Calu3 (cell line): Measurements from ENCODE around the gene PPP1R12B. TPM values are rescaled to one million over a fixed set of nuclear protein-coding genes. Genes with fewer than 3 reads are reported as not detected.

Source experiments
- BruUV-seq: library from RNA; stranded (reverse); fragments of 400-500 nt; replicated peaks from 2 replicates; lab custom pipeline; 2021; lab: Mats Ljungman, UMichigan
- CTCF ChIA-PET: fragments of 300-600 bp; sonication (Branson Sonifier 250); formaldehyde crosslinking; loops from one replicate; lab custom pipeline; 2022; ENCODE audit warnings: antibody characterized with exemption; lab: Charles Lee
- DNase-seq: peaks from one replicate; pipeline ENCODE4 v3.0.0; 2022
- H3K27ac Mint-ChIP-seq: one replicate; pipeline ENCODE4 v1.8.0; 2022; ENCODE audit warnings: mixed read lengths; ENCODE audit not compliant: unreplicated experiment
- H3K27me3 Mint-ChIP-seq: one replicate; pipeline ENCODE4 v1.8.0; 2022; ENCODE audit warnings: mixed read lengths; ENCODE audit not compliant: unreplicated experiment
- H3K36me3 Mint-ChIP-seq: one replicate; pipeline ENCODE4 v1.8.0; 2022; ENCODE audit warnings: mild to moderate bottlenecking, moderate library complexity, mixed read lengths; ENCODE audit not compliant: insufficient read depth, unreplicated experiment
- H3K4me1 Mint-ChIP-seq: one replicate; pipeline ENCODE4 v1.8.0; 2022; ENCODE audit warnings: mild to moderate bottlenecking, low read depth, mixed read lengths; ENCODE audit not compliant: unreplicated experiment
- H3K4me3 Mint-ChIP-seq: one replicate; pipeline ENCODE4 v1.8.0; 2022; ENCODE audit warnings: mild to moderate bottlenecking, low read depth, moderate library complexity, mixed read lengths; ENCODE audit not compliant: unreplicated experiment
- H3K9me3 Mint-ChIP-seq: one replicate; pipeline ENCODE4 v1.8.0; 2022; ENCODE audit warnings: low read depth, mixed read lengths; ENCODE audit not compliant: unreplicated experiment
- intact Hi-C: fragments of 100-400 bp; cut with micrococcal nuclease; formaldehyde crosslinking; loops from one replicate; pipeline ENCODE4 v1.10.0; 2022; ENCODE audit not compliant: unreplicated experiment
- total RNA-seq: library from RNA; stranded (reverse); gene quantifications from 2 replicates; pipeline ENCODE4 v1.2.3, GENCODE V29; 2022
- TF ChIP-seq, protein P1 (sequence below): fragments of 200-600 bp; IDR thresholded peaks from one replicate; pipeline ENCODE4 v1.8.0; 2022; ENCODE audit warnings: antibody characterized with exemption; ENCODE audit not compliant: unreplicated experiment

The PPP1R12B gene
- total RNA-seq, 1 experiment from 2014 or later = 31.8 TPM

DNA sequence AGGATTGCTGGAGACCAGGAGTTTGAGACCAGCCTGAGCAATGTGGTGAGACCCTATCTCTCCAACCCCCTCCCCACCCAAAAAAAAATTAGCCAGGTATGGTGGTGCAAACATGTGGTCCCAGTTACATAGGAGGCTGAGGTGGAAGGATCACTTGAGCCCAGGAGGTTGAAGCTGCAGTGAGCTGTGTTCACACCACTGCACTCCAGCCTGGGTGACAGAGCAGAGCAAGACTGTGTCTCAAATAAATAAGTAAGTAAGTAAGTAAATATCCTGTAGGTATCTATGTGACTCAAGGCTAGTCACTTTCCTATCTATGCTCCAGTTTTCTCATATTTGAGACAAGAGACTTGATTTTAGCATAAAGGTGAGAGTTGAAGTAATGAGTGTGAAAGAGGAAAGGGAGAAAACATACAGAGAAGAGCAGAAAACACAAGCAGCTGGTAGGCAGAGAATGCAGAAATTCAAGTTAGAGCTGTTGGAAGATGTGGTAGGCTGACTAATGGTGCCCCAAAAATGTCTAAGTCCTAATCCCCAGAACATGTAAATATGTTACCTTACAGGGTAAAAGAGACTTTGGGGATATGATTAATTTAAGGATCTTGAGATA, 7.5 kb downstream of the PPP1R12B start:
- CTCF ChIA-PET = interaction anchor here (0.5 to 0.7 kb wide), 2 partner anchors 12 to 294 kb away, joined by 4 to 5 read pairs; no protein-coding TSS in a partner anchor

DNA sequence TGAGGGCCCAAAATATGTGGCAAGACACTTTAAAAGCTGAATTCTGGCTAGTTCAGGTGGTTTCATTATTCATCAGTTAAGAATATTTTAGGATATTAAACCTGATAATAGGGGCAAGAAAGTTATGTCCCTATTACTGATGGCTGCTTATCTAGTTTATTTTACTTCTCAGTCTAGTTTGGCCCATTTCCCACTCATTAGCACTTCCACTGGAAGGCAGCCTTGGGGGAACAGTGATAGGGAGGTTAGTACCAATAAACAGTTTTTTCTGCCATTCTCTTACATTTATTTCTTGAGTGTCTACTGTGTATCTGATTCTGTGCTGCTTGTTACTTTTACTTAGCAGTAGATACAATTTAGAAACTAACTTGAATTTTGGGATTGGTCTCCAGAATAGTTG, 9.0 kb downstream of the PPP1R12B start:
- intact Hi-C loops = no loop called here
- Mint-ChIP-seq H3K36me3 (no peaks in the 10 kb centered on the region), H3K27ac (no peak overlapping the region), H3K27me3 (no peaks in the 10 kb centered on the region), H3K4me3 (no peak overlapping the region), H3K9me3 (no peaks in the 10 kb centered on the region), H3K4me1 (peaks cover 30% of the 10 kb centered on the region)
- DNase-seq = no peak
- BruUV-seq = no TSS peak
- CTCF ChIA-PET = no interaction called here
- TF ChIP-seq, protein P1, sequence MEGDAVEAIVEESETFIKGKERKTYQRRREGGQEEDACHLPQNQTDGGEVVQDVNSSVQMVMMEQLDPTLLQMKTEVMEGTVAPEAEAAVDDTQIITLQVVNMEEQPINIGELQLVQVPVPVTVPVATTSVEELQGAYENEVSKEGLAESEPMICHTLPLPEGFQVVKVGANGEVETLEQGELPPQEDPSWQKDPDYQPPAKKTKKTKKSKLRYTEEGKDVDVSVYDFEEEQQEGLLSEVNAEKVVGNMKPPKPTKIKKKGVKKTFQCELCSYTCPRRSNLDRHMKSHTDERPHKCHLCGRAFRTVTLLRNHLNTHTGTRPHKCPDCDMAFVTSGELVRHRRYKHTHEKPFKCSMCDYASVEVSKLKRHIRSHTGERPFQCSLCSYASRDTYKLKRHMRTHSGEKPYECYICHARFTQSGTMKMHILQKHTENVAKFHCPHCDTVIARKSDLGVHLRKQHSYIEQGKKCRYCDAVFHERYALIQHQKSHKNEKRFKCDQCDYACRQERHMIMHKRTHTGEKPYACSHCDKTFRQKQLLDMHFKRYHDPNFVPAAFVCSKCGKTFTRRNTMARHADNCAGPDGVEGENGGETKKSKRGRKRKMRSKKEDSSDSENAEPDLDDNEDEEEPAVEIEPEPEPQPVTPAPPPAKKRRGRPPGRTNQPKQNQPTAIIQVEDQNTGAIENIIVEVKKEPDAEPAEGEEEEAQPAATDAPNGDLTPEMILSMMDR = no peak

More for the DNA sequence above, 7.5 kb downstream of the PPP1R12B start:
- peaks cover 30% of the 10 kb centered on the region for H3K4me1 Mint-ChIP-seq
- no peaks in the 10 kb centered on the region for H3K9me3 Mint-ChIP-seq
- no peak for DNase-seq
- H3K36me3 Mint-ChIP-seq = no peaks in the 10 kb centered on the region
- TF ChIP-seq, protein P1 = no peak
- no TSS peak for BruUV-seq
- no peak overlapping the region for H3K4me3 Mint-ChIP-seq
- H3K27me3 Mint-ChIP-seq = no peaks in the 10 kb centered on the region
- no peak overlapping the region for H3K27ac Mint-ChIP-seq
- intact Hi-C loops = no loop called here

DNA sequence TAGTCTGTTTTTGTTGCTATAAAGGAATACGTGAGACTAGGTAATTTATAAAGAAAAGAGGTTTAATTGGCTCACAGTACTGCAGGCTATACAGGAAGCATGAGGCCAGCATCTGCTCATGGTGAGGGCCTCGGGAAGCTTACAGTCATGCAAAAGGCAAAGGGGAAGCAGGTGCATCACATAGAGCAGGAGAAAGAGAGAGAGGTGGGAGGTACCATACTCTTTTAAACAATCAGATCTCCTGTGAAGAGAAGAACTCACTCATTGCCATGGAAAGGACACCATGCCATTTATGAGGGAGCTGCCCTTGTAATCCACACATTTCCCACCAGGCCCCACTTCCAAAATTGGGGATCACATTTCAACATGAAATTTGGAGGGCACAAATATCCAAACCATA, 12.7 kb downstream of the PPP1R12B start:
- Mint-ChIP-seq H3K27ac (no peak overlapping the region), H3K9me3 (no peaks in the 10 kb centered on the region), H3K27me3 (no peaks in the 10 kb centered on the region), H3K36me3 (no peaks in the 10 kb centered on the region), H3K4me1 (peaks cover 5% of the 10 kb centered on the region), H3K4me3 (no peak overlapping the region)
- no TSS peak for BruUV-seq
- intact Hi-C loops = no loop called here
- DNase-seq = no peak
- TF ChIP-seq, protein P1 = no peak
- CTCF ChIA-PET = no interaction called here

DNA sequence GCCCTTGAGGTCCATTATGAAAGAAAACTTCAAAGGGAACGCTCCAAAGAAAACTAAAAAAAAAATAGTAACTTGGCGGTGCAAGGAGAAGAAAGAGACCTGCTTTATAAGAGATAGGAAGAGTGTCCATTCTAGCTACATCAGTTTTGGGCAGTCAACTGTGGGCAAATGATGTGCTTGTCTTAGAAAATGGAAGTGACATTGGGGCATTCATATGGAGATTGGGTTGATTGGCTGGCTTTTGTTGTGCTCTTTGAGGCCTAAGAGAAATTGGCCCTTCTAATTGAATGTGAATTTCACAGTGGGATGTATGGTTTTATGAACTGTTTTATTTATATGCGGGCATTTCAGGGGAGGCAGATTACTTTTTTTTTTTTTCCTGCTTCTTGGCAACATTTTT, 13.2 kb downstream of the PPP1R12B start:
- TF ChIP-seq, protein P1 = no peak
- no peak overlapping the region for H3K4me3 Mint-ChIP-seq
- CTCF ChIA-PET = no interaction called here
- no peaks in the 10 kb centered on the region for H3K9me3 Mint-ChIP-seq
- BruUV-seq = no TSS peak
- intact Hi-C loops = no loop called here
- no peaks in the 10 kb centered on the region for H3K36me3 Mint-ChIP-seq
- H3K27ac Mint-ChIP-seq = no peak overlapping the region
- DNase-seq = no peak
- H3K27me3 Mint-ChIP-seq = no peaks in the 10 kb centered on the region
- peaks cover under 1% of the 10 kb centered on the region for H3K4me1 Mint-ChIP-seq
